ENCODE measurements around the gene TSPAN4. TPM values are rescaled to one million over a fixed set of nuclear protein-coding genes. Genes with fewer than 3 reads are reported as not detected.

Gene TSPAN4
- total and polyA plus RNA-seq, 4 donors = 16.5 to 38.1 (median 30.4) TPM

DNA sequence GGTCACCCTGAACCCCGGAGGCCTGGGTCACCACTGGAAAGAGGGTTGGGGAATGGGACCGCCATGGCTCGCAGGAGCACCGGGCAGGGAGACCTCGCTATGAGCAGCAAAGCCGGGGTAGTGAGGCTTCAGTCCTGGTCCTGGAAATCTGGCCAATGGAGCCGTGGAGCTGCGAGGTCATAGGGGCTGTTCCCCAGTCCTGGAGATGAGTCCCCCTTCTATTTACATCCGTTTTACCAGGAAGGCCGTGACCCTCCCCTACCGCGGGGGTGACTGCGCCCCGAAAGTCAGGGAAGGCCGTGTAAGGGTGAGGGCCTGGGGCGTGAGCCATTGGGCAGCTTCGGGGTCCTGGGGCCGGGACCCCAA is 38.1 kb upstream of the TSPAN4 start (continued):
- TF ChIP-seq TAF1 (conservative IDR thresholded peaks at IDR 0.05) (no peak), GABPA (IDR thresholded peaks at IDR 0.05 in 1 of 2, conservative IDR thresholded peaks at IDR 0.05 in 1 of 2) (no peak), SP1 (IDR thresholded peaks at IDR 0.05) (no peak), HNF4A (conservative IDR thresholded peaks at IDR 0.05) (no peak)
- TF ChIP-seq, protein P1, sequence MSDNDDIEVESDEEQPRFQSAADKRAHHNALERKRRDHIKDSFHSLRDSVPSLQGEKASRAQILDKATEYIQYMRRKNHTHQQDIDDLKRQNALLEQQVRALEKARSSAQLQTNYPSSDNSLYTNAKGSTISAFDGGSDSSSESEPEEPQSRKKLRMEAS (IDR thresholded peaks at IDR 0.05) = no peak

DNA sequence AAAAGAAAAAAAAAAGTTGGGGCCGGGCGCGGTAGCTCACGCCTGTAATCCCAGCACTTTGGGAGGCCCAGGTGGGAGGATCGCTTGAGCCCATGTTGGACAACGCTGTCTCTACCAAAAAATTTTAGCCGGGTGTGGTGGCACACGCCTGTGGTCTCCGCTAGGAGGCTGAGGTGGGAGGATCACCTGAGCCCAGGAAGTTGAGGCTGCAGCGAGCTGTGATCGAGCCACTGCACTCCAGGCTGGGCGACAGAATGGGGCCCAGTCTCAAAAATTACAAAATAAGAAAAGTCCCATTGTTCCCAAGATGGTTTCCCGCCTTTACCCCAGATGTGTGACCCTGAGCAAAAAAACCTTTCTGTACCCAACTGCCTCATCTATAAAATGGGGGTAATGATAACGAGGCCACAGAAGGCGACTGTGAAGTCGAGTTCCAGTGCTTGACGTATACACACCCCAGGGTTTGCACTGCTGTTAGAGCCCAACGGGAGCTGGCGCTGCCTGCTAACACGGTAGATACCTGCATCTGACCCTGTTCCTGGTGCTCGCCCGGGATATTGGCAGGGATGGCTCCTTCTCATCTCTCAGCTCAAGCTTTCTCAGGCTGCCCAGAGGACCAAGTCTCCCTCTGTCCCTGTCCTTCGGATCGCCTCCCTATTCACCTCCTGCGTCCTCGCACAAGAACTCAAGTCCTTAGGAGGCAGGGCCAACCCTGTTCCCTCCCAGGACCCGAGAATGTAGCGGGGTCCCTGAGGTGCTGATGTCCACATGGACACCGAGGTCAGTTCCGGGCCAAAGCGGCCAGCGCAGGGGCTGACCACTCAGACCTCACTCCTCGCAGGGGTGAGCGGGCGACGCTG is 34.0 kb upstream of the TSPAN4 start:
- H3K27me3 ChIP-seq (ENCODE audit: control insufficient read depth in 4 of 4, insufficient read depth in 4 of 4, low read length in 3 of 4) = no peaks in the 10 kb centered on the region
- H3K9me3 ChIP-seq (ENCODE audit: control insufficient read depth in 4 of 4, low read length in 3 of 4) = no peaks in the 10 kb centered on the region
- peaks cover 14 to 40% (median 30%) of the 10 kb centered on the region in 4 donors for H3K4me1 ChIP-seq (ENCODE audit: control insufficient read depth in 4 of 4, insufficient read depth in 4 of 4, low read length in 3 of 4)
- 32% methylated on average over 36 of the region's 36 CpGs for WGBS
- peaks cover 5 to 23% (median 17%) of the 10 kb centered on the region in 4 donors for H3K36me3 ChIP-seq (ENCODE audit: control insufficient read depth in 4 of 4, insufficient read depth in 3 of 4, low read depth in 1 of 4, low read length in 3 of 4)
- peak in 1 of 2 donors; percentile 10 for TF ChIP-seq RXRA (IDR thresholded peaks at IDR 0.05)
- TF ChIP-seq, protein P2, sequence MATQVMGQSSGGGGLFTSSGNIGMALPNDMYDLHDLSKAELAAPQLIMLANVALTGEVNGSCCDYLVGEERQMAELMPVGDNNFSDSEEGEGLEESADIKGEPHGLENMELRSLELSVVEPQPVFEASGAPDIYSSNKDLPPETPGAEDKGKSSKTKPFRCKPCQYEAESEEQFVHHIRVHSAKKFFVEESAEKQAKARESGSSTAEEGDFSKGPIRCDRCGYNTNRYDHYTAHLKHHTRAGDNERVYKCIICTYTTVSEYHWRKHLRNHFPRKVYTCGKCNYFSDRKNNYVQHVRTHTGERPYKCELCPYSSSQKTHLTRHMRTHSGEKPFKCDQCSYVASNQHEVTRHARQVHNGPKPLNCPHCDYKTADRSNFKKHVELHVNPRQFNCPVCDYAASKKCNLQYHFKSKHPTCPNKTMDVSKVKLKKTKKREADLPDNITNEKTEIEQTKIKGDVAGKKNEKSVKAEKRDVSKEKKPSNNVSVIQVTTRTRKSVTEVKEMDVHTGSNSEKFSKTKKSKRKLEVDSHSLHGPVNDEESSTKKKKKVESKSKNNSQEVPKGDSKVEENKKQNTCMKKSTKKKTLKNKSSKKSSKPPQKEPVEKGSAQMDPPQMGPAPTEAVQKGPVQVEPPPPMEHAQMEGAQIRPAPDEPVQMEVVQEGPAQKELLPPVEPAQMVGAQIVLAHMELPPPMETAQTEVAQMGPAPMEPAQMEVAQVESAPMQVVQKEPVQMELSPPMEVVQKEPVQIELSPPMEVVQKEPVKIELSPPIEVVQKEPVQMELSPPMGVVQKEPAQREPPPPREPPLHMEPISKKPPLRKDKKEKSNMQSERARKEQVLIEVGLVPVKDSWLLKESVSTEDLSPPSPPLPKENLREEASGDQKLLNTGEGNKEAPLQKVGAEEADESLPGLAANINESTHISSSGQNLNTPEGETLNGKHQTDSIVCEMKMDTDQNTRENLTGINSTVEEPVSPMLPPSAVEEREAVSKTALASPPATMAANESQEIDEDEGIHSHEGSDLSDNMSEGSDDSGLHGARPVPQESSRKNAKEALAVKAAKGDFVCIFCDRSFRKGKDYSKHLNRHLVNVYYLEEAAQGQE (IDR thresholded peaks at IDR 0.05) = no peak
- H3K9ac ChIP-seq (ENCODE audit: low read depth in 1 of 2, low read length in 2 of 2) = peak overlapping the region; percentile 88 to 92
- peak overlapping the region; percentile 74 to 87 (median 80) for H3K4me3 ChIP-seq (ENCODE audit: low read depth in 1 of 3, low read length in 3 of 3)
- no peak for DNase-seq (ENCODE audit: low spot score)
- peak overlapping the region; percentile 97 to 100 for H3K27ac ChIP-seq (ENCODE audit: low read depth in 1 of 2, low read length in 2 of 2)

DNA sequence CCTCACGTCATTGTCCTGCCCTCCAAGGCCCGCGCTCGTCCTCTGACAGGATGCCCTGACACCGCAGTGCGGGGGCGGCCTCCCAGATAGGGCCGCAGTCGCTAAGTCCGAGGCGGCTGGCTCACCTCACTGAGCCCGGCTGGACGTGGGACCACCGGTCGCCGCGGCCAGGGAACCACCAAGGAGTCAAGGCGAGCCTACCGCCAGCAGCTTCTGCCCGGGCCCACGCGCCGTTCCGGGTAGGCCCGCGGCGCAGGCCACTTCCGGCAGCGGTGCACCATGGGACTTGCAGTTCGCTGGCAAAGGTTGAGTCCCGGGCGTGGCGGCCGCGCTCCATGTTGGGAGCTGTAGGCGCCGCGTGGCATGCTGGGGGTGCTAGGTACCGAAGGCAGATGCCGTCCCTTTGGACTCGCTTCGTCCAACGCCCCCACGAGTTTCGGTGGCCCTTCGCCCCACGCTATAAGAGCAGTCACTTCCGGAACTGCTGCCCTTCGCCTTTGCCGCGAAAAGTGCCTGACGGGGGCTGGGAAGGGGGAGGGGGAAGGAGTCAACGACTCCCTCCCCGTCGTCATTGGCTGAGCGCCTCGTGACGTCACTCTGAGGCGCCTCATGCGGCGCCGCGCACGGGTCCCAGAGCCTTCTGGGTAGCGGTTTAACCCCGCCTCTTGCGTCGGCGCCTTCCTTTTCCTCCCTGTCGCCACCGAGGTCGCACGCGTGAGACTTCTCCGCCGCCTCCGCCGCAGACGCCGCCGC is 33.2 kb upstream of the TSPAN4 start, which contains the start of gene RPLP2:
TSS of gene RPLP2 (plus strand) at position 681 of the 753 bp plus-strand sequence. CDS start 268 bp downstream, outside the sequence.
- DNase-seq (ENCODE audit: low spot score) = peak; percentile 98
- H3K4me1 ChIP-seq (ENCODE audit: control insufficient read depth in 4 of 4, insufficient read depth in 4 of 4, low read length in 3 of 4) = peaks cover 11 to 36% (median 26%) of the 10 kb centered on the region in 4 donors
- TF ChIP-seq GABPA (IDR thresholded peaks at IDR 0.05 in 1 of 2, conservative IDR thresholded peaks at IDR 0.05 in 1 of 2) (peak; percentile 66 to 91), YY1 (IDR thresholded peaks at IDR 0.05) (peak; percentile 95), EGR1 (IDR thresholded peaks at IDR 0.05; ENCODE audit: low read depth in 2 of 2) (peak; percentile 94 to 95), SP1 (IDR thresholded peaks at IDR 0.05) (peak; percentile 82), JUND (IDR thresholded peaks at IDR 0.05) (peak in 1 of 2 donors; percentile 37), HNF4G (IDR thresholded peaks at IDR 0.05) (no peak), TAF1 (conservative IDR thresholded peaks at IDR 0.05) (peak; percentile 92), HNF4A (conservative IDR thresholded peaks at IDR 0.05) (peak in 1 of 2 donors; percentile 20), RAD21 (IDR thresholded peaks at IDR 0.05) (no peak), FOXA1 (IDR thresholded peaks at IDR 0.05) (peak; percentile 25)
- TF ChIP-seq, protein P3, sequence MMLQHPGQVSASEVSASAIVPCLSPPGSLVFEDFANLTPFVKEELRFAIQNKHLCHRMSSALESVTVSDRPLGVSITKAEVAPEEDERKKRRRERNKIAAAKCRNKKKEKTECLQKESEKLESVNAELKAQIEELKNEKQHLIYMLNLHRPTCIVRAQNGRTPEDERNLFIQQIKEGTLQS (IDR thresholded peaks at IDR 0.05) = no peak
- TF ChIP-seq, protein P4, sequence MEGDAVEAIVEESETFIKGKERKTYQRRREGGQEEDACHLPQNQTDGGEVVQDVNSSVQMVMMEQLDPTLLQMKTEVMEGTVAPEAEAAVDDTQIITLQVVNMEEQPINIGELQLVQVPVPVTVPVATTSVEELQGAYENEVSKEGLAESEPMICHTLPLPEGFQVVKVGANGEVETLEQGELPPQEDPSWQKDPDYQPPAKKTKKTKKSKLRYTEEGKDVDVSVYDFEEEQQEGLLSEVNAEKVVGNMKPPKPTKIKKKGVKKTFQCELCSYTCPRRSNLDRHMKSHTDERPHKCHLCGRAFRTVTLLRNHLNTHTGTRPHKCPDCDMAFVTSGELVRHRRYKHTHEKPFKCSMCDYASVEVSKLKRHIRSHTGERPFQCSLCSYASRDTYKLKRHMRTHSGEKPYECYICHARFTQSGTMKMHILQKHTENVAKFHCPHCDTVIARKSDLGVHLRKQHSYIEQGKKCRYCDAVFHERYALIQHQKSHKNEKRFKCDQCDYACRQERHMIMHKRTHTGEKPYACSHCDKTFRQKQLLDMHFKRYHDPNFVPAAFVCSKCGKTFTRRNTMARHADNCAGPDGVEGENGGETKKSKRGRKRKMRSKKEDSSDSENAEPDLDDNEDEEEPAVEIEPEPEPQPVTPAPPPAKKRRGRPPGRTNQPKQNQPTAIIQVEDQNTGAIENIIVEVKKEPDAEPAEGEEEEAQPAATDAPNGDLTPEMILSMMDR (IDR thresholded peaks at IDR 0.05; ENCODE audit: low read depth, low read length, missing input control) = no peak
- TF ChIP-seq, protein P1 (IDR thresholded peaks at IDR 0.05) = no peak
- TF ChIP-seq, protein P5, sequence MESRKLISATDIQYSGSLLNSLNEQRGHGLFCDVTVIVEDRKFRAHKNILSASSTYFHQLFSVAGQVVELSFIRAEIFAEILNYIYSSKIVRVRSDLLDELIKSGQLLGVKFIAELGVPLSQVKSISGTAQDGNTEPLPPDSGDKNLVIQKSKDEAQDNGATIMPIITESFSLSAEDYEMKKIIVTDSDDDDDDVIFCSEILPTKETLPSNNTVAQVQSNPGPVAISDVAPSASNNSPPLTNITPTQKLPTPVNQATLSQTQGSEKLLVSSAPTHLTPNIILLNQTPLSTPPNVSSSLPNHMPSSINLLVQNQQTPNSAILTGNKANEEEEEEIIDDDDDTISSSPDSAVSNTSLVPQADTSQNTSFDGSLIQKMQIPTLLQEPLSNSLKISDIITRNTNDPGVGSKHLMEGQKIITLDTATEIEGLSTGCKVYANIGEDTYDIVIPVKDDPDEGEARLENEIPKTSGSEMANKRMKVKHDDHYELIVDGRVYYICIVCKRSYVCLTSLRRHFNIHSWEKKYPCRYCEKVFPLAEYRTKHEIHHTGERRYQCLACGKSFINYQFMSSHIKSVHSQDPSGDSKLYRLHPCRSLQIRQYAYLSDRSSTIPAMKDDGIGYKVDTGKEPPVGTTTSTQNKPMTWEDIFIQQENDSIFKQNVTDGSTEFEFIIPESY (IDR thresholded peaks at IDR 0.05) = no peak

More for the DNA sequence above, 33.2 kb upstream of the TSPAN4 start, which contains the start of gene RPLP2:
- H3K36me3 ChIP-seq (ENCODE audit: control insufficient read depth in 4 of 4, insufficient read depth in 3 of 4, low read depth in 1 of 4, low read length in 3 of 4) = peaks cover 5 to 23% (median 18%) of the 10 kb centered on the region in 4 donors
- no peaks in the 10 kb centered on the region for H3K27me3 ChIP-seq (ENCODE audit: control insufficient read depth in 4 of 4, insufficient read depth in 4 of 4, low read length in 3 of 4)
- under 1% methylated on average over 81 of the region's 81 CpGs for WGBS
- H3K9me3 ChIP-seq (ENCODE audit: control insufficient read depth in 4 of 4, low read length in 3 of 4) = no peaks in the 10 kb centered on the region
- H3K27ac ChIP-seq (ENCODE audit: low read depth in 1 of 2, low read length in 2 of 2) = peak within 1 kb of the TSS; percentile 97 to 100
- peak within 1 kb of the TSS; percentile 74 to 87 (median 80) for H3K4me3 ChIP-seq (ENCODE audit: low read depth in 1 of 3, low read length in 3 of 3)
- H3K9ac ChIP-seq (ENCODE audit: low read depth in 1 of 2, low read length in 2 of 2) = peak within 1 kb of the TSS; percentile 92 to 96
